ENCODE results near the gene PRKCE.
A peak's percentile ranks its signal among the peaks of the same experiment; 100 is the strongest.

Gene PRKCE

DNA sequence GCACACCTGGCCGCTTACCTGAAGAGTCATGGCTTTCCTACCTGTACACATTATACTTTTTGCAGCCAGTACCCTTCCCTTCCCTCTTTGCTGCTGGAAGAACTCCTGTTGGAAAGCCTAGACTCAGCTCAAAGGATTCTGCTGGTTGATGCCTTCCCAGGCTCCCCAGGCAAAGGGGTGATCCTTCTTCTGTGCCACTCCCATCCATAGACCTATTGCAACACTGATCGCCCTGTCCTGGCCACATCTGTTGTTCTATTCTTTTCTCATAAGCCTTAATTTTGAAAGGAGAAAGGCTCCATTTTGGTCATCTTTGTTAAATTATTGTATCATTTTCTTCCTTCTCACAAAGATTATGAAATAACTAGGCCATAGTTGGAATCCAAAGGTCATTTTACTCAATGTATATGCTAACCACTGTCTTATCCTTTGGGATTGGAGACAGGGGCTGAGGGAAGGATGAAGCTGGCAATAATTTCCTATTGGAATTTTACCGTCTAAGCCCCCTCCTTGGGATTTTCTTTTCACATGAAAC, 3.4 kb upstream of the PRKCE start:
- no peak overlapping the region for H3K4me3 ChIP-seq (ENCODE audit: low read length in 2 of 2)
- no peaks in the 10 kb centered on the region for H3K36me3 ChIP-seq (ENCODE audit: control insufficient read depth in 2 of 2, insufficient read depth in 2 of 2, low read length in 2 of 2)
- peaks cover 2% of the 10 kb centered on the region in 2 donors for H3K27me3 ChIP-seq (ENCODE audit: control insufficient read depth in 2 of 2, insufficient read depth in 2 of 2, low read length in 2 of 2)
- H3K4me1 ChIP-seq (ENCODE audit: control insufficient read depth in 2 of 2, insufficient read depth in 2 of 2, low read length in 2 of 2): peaks cover 17% of the 10 kb centered on the region in 2 donors
- no peak overlapping the region for H3K27ac ChIP-seq (ENCODE audit: low read depth in 2 of 2, low read length in 2 of 2)
- H3K9ac ChIP-seq (ENCODE audit: low read depth in 1 of 2, low read length in 2 of 2): no peak overlapping the region
- H3K9me3 ChIP-seq (ENCODE audit: control insufficient read depth in 2 of 2, low read length in 2 of 2): no peaks in the 10 kb centered on the region

DNA sequence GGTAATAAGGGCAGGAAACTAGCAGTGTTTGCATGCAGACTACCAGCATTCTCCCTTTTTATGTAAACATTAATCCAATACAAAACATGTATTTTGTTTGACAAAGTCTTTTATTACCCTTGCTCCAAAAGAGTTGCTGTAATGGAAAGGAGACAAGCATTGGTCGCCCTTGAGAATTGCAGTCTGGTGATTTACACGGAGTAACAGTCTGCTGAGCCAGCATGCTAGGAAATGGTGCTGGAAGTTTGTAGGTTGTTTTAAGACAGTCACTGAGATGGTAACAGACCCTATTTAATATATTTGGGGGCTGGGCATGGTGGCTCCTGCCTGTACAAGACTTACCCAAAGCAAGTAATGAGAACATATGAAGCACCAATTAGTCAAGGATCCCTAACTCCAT, 2.8 kb upstream of the PRKCE start:
- no peaks in the 10 kb centered on the region for H3K36me3 ChIP-seq (ENCODE audit: control insufficient read depth in 2 of 2, insufficient read depth in 2 of 2, low read length in 2 of 2)
- H3K27ac ChIP-seq (ENCODE audit: low read depth in 2 of 2, low read length in 2 of 2): no peak overlapping the region
- H3K4me1 ChIP-seq (ENCODE audit: control insufficient read depth in 2 of 2, insufficient read depth in 2 of 2, low read length in 2 of 2): peaks cover 17 to 18% of the 10 kb centered on the region in 2 donors
- H3K27me3 ChIP-seq (ENCODE audit: control insufficient read depth in 2 of 2, insufficient read depth in 2 of 2, low read length in 2 of 2): no peaks in the 10 kb centered on the region
- H3K9me3 ChIP-seq (ENCODE audit: control insufficient read depth in 2 of 2, low read length in 2 of 2): no peaks in the 10 kb centered on the region
- H3K4me3 ChIP-seq (ENCODE audit: low read length in 2 of 2): no peak overlapping the region
- no peak overlapping the region for H3K9ac ChIP-seq (ENCODE audit: low read depth in 1 of 2, low read length in 2 of 2)

DNA sequence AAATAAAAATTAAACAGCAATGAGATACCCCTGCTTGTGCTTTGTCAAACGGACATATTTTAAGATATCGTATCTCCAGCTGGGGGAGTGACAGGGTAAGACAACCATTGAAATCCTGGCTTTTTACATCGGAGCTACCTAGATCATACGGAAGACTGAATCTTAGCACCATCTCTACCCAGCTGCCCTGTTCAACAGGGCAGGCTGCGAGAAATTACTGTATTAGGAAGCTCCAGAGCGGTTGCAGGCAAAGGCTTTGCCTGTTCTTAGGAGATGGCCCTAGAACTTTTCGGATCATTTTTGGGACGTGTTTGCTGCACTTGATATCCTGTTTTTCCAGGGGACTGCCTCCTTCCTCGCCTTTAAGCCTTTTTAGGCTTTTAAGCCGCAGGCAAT, 2.0 kb upstream of the PRKCE start:
- Histone ChIP-seq H3K4me3 (ENCODE audit: low read length in 2 of 2) (peak overlapping the region; percentile 79 to 88), H3K9me3 (ENCODE audit: control insufficient read depth in 2 of 2, low read length in 2 of 2) (no peaks in the 10 kb centered on the region), H3K36me3 (ENCODE audit: control insufficient read depth in 2 of 2, insufficient read depth in 2 of 2, low read length in 2 of 2) (no peaks in the 10 kb centered on the region), H3K27ac (ENCODE audit: low read depth in 2 of 2, low read length in 2 of 2) (peak overlapping the region; percentile 97), H3K27me3 (ENCODE audit: control insufficient read depth in 2 of 2, insufficient read depth in 2 of 2, low read length in 2 of 2) (no peaks in the 10 kb centered on the region), H3K4me1 (ENCODE audit: control insufficient read depth in 2 of 2, insufficient read depth in 2 of 2, low read length in 2 of 2) (peaks cover 17% of the 10 kb centered on the region in 2 donors), H3K9ac (ENCODE audit: low read depth in 1 of 2, low read length in 2 of 2) (peak overlapping the region; percentile 92 to 94)

DNA sequence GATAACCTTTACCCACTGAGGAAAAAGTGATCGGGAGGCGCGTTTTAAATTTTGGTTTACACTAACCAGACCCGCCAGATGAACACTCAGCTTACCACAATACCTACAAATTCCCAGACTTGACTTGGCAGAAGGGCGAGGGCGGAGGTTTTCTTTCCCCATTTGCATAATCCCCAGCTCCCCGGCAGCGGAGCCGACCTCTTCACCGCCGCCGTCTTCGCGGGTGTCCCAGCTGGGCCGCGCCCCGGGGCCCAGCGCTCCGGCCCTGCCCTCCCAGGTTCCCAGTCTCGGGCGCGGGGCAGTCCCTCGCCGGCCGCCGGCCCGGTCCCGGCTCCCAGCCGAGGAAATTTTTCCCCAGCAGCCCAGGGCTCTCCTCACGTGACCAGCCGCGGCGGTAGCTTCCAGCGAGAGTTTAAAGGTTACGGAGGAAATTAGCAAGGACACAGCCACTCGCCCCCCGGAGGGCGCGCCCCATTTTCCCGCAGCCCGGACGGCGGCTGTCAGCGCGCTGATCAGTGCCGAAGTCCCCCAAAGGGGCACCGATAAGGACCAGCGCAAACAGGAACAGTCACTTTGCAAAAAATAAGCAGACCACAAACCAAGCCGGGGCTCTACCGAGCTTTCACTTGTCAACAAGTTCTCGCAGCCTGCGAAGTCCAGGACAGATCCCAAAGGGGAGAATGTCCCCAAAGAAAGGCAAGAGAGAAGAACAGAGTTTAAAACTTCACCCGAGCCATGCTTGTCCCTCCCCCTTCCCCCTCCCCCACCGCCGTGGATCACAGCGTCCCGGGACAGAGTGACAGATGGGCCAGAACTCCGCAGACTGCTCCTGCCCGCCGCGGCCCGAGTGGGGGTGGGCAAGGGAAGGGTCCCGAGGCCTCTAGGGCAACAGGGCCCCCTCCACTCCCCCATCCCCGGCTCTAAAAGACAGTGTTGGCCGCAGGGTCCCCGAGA, 1.3 kb upstream of the PRKCE start:
- Histone ChIP-seq H3K27ac (ENCODE audit: low read depth in 2 of 2, low read length in 2 of 2) (peak overlapping the region; percentile 97), H3K4me1 (ENCODE audit: control insufficient read depth in 2 of 2, insufficient read depth in 2 of 2, low read length in 2 of 2) (peaks cover 17% of the 10 kb centered on the region in 2 donors), H3K27me3 (ENCODE audit: control insufficient read depth in 2 of 2, insufficient read depth in 2 of 2, low read length in 2 of 2) (no peaks in the 10 kb centered on the region), H3K36me3 (ENCODE audit: control insufficient read depth in 2 of 2, insufficient read depth in 2 of 2, low read length in 2 of 2) (no peaks in the 10 kb centered on the region), H3K4me3 (ENCODE audit: low read length in 2 of 2) (peak overlapping the region; percentile 79 to 88), H3K9ac (ENCODE audit: low read depth in 1 of 2, low read length in 2 of 2) (peak overlapping the region; percentile 92 to 94), H3K9me3 (ENCODE audit: control insufficient read depth in 2 of 2, low read length in 2 of 2) (no peaks in the 10 kb centered on the region)

DNA sequence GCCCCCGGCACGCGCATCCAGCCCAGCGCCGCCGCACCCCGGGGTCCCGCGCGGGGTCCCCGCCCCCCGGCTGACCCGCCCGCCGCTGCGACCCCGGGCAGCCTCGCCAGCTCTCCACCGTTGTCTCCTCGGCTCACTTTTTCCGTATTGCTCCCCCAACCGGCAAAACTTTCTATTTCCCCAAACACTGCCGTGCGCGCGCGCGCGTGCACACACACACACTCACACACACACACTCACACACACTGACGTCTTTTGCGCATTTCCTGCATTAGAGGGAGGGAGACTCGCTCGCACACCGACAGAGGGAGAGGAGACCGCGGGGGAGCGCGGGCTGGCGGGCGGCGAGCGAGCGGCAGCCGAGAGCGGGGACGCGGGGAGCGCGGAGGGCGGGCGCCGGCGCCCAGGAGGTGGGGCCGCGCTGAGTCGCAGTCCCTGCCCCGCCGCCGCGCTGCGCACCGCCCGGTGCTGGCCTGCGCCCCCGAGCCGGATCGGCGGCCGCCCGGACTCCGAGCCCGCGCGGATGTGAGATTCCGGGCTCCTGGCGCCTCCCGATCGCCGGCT, 542 bp upstream of the PRKCE start:
- Histone ChIP-seq H3K27ac (ENCODE audit: low read depth in 2 of 2, low read length in 2 of 2) (peak overlapping the region; percentile 97), H3K4me1 (ENCODE audit: control insufficient read depth in 2 of 2, insufficient read depth in 2 of 2, low read length in 2 of 2) (peaks cover 17% of the 10 kb centered on the region in 2 donors)

DNA sequence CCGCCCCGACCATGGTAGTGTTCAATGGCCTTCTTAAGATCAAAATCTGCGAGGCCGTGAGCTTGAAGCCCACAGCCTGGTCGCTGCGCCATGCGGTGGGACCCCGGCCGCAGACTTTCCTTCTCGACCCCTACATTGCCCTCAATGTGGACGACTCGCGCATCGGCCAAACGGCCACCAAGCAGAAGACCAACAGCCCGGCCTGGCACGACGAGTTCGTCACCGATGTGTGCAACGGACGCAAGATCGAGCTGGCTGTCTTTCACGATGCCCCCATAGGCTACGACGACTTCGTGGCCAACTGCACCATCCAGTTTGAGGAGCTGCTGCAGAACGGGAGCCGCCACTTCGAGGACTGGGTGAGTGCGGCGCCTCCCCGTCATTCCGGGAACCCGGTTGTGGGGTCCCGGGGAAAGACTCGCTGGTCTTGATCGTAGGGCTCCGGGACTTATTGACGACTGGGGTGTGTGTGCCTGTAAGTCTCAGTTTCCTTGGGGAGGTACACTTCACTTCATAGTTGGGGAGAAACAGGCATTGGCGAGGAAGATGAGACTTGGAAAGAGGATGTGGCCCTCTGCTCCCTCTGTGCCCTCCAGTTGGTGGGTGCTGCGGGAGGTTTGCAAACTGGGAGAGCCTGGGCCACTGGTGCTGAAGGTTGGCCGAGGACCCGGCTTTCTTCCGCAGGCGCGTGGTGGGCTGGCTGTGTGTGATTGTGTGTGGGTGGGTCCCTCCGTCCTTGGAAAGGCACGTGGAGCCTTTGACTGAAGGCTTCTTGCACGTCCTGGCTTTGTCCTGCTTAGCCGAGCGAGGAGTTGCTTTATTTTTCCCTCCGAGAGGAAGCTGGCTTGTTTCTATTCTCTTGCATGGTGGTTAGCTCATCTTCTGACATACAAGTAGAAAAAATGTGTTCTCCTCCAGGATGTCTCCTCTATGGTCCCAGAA, 886 bp downstream of the PRKCE start:
- H3K36me3 ChIP-seq (ENCODE audit: control insufficient read depth in 2 of 2, insufficient read depth in 2 of 2, low read length in 2 of 2): no peaks in the 10 kb centered on the region
- no peaks in the 10 kb centered on the region for H3K9me3 ChIP-seq (ENCODE audit: control insufficient read depth in 2 of 2, low read length in 2 of 2)
- peaks cover 17% of the 10 kb centered on the region in 2 donors for H3K4me1 ChIP-seq (ENCODE audit: control insufficient read depth in 2 of 2, insufficient read depth in 2 of 2, low read length in 2 of 2)
- H3K27me3 ChIP-seq (ENCODE audit: control insufficient read depth in 2 of 2, insufficient read depth in 2 of 2, low read length in 2 of 2): no peaks in the 10 kb centered on the region
- H3K27ac ChIP-seq (ENCODE audit: low read depth in 2 of 2, low read length in 2 of 2): peak overlapping the region in 1 of 2 donors; percentile 97
- peak overlapping the region; percentile 52 to 94 for H3K9ac ChIP-seq (ENCODE audit: low read depth in 1 of 2, low read length in 2 of 2)
- H3K4me3 ChIP-seq (ENCODE audit: low read length in 2 of 2): peak overlapping the region; percentile 79 to 85

More for the DNA sequence above, 542 bp upstream of the PRKCE start:
- Histone ChIP-seq H3K9me3 (ENCODE audit: control insufficient read depth in 2 of 2, low read length in 2 of 2) (no peaks in the 10 kb centered on the region), H3K9ac (ENCODE audit: low read depth in 1 of 2, low read length in 2 of 2) (peak overlapping the region; percentile 92 to 94), H3K36me3 (ENCODE audit: control insufficient read depth in 2 of 2, insufficient read depth in 2 of 2, low read length in 2 of 2) (no peaks in the 10 kb centered on the region), H3K4me3 (ENCODE audit: low read length in 2 of 2) (peak overlapping the region; percentile 79 to 88), H3K27me3 (ENCODE audit: control insufficient read depth in 2 of 2, insufficient read depth in 2 of 2, low read length in 2 of 2) (no peaks in the 10 kb centered on the region)

DNA sequence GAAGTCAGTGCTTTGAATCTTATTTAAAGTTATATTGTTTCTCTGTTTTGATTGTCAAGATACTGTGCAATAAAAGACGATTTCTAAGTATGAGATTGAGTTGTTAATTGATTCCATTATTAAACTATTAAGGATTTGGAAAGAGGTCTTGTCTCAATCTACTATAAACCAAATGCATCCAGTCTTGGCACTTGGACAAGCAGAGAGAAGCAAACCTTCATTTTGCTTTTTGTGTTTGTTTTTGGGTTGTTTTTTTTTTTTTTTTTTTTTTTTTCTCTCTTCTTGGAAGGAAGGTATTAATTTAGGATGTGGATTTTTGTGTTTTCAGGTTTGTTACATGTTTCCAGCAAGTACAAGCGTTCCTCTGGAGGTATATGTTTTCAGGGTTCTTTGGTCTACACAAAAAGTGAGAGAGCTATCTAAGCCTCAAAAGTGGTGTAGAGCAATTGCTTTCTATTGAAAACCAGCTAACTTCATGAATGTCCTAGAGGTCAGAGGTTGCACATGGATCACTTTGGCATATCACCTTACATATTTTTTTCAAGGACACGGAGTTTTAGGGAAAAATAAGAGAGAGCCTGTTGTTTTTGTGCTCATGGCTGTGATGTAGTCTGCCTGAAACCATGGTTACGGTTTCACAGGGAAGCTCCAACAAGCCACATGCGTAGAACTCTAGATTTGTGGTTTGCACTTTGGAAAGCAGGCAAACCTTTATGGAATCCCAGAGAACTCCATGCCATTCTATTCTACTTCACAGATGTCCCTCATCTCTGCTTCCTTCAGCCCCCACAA, 1.8 kb downstream of the PRKCE start:
- Histone ChIP-seq H3K9ac (ENCODE audit: low read depth in 1 of 2, low read length in 2 of 2) (no peak overlapping the region), H3K27ac (ENCODE audit: low read depth in 2 of 2, low read length in 2 of 2) (no peak overlapping the region), H3K4me3 (ENCODE audit: low read length in 2 of 2) (peak overlapping the region; percentile 79 to 85), H3K27me3 (ENCODE audit: control insufficient read depth in 2 of 2, insufficient read depth in 2 of 2, low read length in 2 of 2) (no peaks in the 10 kb centered on the region), H3K36me3 (ENCODE audit: control insufficient read depth in 2 of 2, insufficient read depth in 2 of 2, low read length in 2 of 2) (no peaks in the 10 kb centered on the region), H3K9me3 (ENCODE audit: control insufficient read depth in 2 of 2, low read length in 2 of 2) (no peaks in the 10 kb centered on the region), H3K4me1 (ENCODE audit: control insufficient read depth in 2 of 2, insufficient read depth in 2 of 2, low read length in 2 of 2) (peaks cover 17% of the 10 kb centered on the region in 2 donors)

DNA sequence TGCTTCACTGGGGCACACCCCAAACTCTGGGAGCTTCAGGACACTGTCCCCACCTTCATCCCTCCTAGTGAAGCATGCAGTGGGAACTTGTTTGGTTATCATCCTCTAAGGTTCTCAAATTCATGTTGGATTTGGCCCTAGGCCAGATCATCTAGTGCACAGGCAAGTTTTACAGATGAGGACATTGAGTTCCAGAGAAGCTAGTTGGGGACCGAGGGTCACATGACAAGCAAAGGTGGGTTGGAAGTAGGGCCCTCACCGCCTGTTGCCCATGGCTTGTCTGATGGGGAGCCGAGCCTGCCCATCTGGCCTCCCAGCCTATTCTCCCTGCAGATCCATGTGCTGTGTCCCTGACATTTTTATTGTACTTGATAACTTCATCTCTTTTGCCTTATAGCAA, 2.8 kb downstream of the PRKCE start:
- no peak overlapping the region for H3K27ac ChIP-seq (ENCODE audit: low read depth in 2 of 2, low read length in 2 of 2)
- no peaks in the 10 kb centered on the region for H3K27me3 ChIP-seq (ENCODE audit: control insufficient read depth in 2 of 2, insufficient read depth in 2 of 2, low read length in 2 of 2)
- no peaks in the 10 kb centered on the region for H3K36me3 ChIP-seq (ENCODE audit: control insufficient read depth in 2 of 2, insufficient read depth in 2 of 2, low read length in 2 of 2)
- no peaks in the 10 kb centered on the region for H3K9me3 ChIP-seq (ENCODE audit: control insufficient read depth in 2 of 2, low read length in 2 of 2)
- no peak overlapping the region for H3K4me3 ChIP-seq (ENCODE audit: low read length in 2 of 2)
- no peak overlapping the region for H3K9ac ChIP-seq (ENCODE audit: low read depth in 1 of 2, low read length in 2 of 2)
- peaks cover 16 to 17% of the 10 kb centered on the region in 2 donors for H3K4me1 ChIP-seq (ENCODE audit: control insufficient read depth in 2 of 2, insufficient read depth in 2 of 2, low read length in 2 of 2)

DNA sequence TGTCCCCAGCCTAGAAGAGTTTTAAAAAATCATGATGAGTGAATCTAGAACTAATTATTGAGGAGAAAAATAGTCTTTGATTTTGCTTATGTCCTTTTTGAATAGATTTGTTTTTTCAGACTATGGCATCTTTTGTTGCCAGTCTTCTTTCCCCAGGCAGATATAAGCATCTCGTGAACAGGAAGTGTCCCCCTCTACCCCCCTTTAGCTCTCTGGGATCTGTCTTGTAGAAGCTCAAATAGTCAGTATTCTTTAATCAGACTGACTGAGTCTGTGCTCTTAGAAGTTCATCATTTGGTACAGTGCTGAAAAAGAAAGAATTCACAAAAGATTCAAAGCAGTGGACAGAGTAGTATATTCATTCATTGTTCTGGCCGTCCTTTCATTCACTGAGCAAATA, 10.4 kb downstream of the PRKCE start:
- no peaks in the 10 kb centered on the region for H3K4me1 ChIP-seq (ENCODE audit: control insufficient read depth in 2 of 2, insufficient read depth in 2 of 2, low read length in 2 of 2)
- no peaks in the 10 kb centered on the region for H3K36me3 ChIP-seq (ENCODE audit: control insufficient read depth in 2 of 2, insufficient read depth in 2 of 2, low read length in 2 of 2)
- H3K27me3 ChIP-seq (ENCODE audit: control insufficient read depth in 2 of 2, insufficient read depth in 2 of 2, low read length in 2 of 2): no peaks in the 10 kb centered on the region
- H3K9me3 ChIP-seq (ENCODE audit: control insufficient read depth in 2 of 2, low read length in 2 of 2): no peaks in the 10 kb centered on the region
- no peak overlapping the region for H3K4me3 ChIP-seq (ENCODE audit: low read length in 2 of 2)
- no peak overlapping the region for H3K9ac ChIP-seq (ENCODE audit: low read depth in 1 of 2, low read length in 2 of 2)
- no peak overlapping the region for H3K27ac ChIP-seq (ENCODE audit: low read depth in 2 of 2, low read length in 2 of 2)
